Endothelial cell of umbilical vein (primary cell): Measurements from ENCODE around the gene PCDH9. TPM values are rescaled to one million over a fixed set of nuclear protein-coding genes. Genes with fewer than 3 reads are reported as not detected.

Experiments used
- BruUV-seq: library from RNA; stranded (reverse); fragments of 400-500 nt; replicated peaks from 2 replicates; lab custom pipeline; 2021; lab: Mats Ljungman, UMichigan
- CTCF ChIA-PET: fragments of 300-600, 350-600 bp; sonication (Branson Sonifier 250); formaldehyde crosslinking; loops from one replicate; lab custom pipeline; 2021; ENCODE audit warnings: antibody characterized with exemption, inconsistent platforms; lab: Charles Lee
- POLR2A ChIA-PET: fragments of 300-600, 350-600 bp; sonication (Branson Sonifier 250); formaldehyde crosslinking; loops from one replicate; lab custom pipeline; 2021; ENCODE audit warnings: antibody characterized with exemption, inconsistent platforms; lab: Charles Lee
- DNase-seq: peaks from one replicate; pipeline ENCODE4 v3.0.0-alpha.2; 2011; ENCODE audit warnings: low read depth, low spot score
- FAIRE-seq: peaks from 2 replicates; lab custom pipeline; 2011; peaks lifted over from hg19 to GRCh38; lab: Jason Lieb, UNC
- H2AFZ ChIP-seq: 2 replicates; pipeline ENCODE4 v1.6.0; 2012; ENCODE audit warnings: low read depth, low read length, control low read depth, inconsistent platforms
- H3K27ac ChIP-seq: 2 replicates; pipeline ENCODE4 v1.5.1; 2011; ENCODE audit warnings: low read depth, mild to moderate bottlenecking, control low read depth, low read length, moderate library complexity; ENCODE audit not compliant: insufficient read depth
- H3K27me3 ChIP-seq, 2 experiments: 2 replicates each; pipeline versions ENCODE4 v1.6.0 to v1.6.1; 2011; ENCODE audit warnings: low read length in 2 of 2, mixed read lengths in 1 of 2; ENCODE audit not compliant: control insufficient read depth in 2 of 2, insufficient read depth in 2 of 2
- H3K36me3 ChIP-seq, 2 experiments: 2 replicates in 1 of 2; 3 replicates in 1 of 2; pipeline ENCODE4 v1.5.1; 2011; ENCODE audit warnings: low read length in 2 of 2, mild to moderate bottlenecking in 1 of 2, moderate library complexity in 1 of 2; ENCODE audit not compliant: control insufficient read depth in 2 of 2, insufficient read depth in 2 of 2; ENCODE audit errors: extremely low read depth in 1 of 2
- H3K4me1 ChIP-seq: 3 replicates; pipeline ENCODE4 v1.5.1; 2011; ENCODE audit warnings: mild to moderate bottlenecking, low read length; ENCODE audit not compliant: control insufficient read depth, insufficient read depth; ENCODE audit errors: extremely low read depth
- H3K4me2 ChIP-seq: 2 replicates; pipeline ENCODE4 v1.6.1; 2011; ENCODE audit warnings: low read length, control low read depth, mixed read lengths; ENCODE audit not compliant: insufficient read depth
- H3K4me3 ChIP-seq, 3 experiments: fragments of 200-600 bp in 1 of 3; sonication (generic), shearing (Covaris generic) in 1 of 3; replicated peaks in 1 of 3; 2 replicates each; pipeline ENCODE4 v1.5.1; 2011 to 2016; ENCODE audit warnings: control low read depth in 3 of 3, low read length in 3 of 3, mild to moderate bottlenecking in 2 of 3, inconsistent platforms in 1 of 3, low read depth in 1 of 3, moderate library complexity in 1 of 3; ENCODE audit not compliant: insufficient read depth in 1 of 3
- H3K79me2 ChIP-seq: 2 replicates; pipeline ENCODE4 v1.6.0; 2012; ENCODE audit warnings: low read length, inconsistent platforms; ENCODE audit not compliant: control insufficient read depth, insufficient read depth
- H3K9ac ChIP-seq: replicated peaks from 2 replicates; pipeline ENCODE3; 2011; ENCODE audit warnings: low read length, control low read depth; ENCODE audit not compliant: insufficient read depth; ENCODE audit errors: extremely low read depth
- H3K9me1 ChIP-seq: replicated peaks from 3 replicates; pipeline ENCODE4 v1.6.0; 2011; ENCODE audit warnings: mild to moderate bottlenecking, low read length; ENCODE audit not compliant: control insufficient read depth, insufficient read depth; ENCODE audit errors: extremely low read depth
- H3K9me3 ChIP-seq: replicated peaks from 2 replicates; pipeline ENCODE4 v1.5.1; 2012; ENCODE audit warnings: low read length, inconsistent platforms; ENCODE audit not compliant: control insufficient read depth, insufficient read depth
- H4K20me1 ChIP-seq: replicated peaks from 2 replicates; pipeline ENCODE3; 2011; ENCODE audit warnings: mild to moderate bottlenecking, low read length; ENCODE audit not compliant: control insufficient read depth, insufficient read depth; ENCODE audit errors: extremely low read depth
- CTCF ChIP-seq, 2 donors: IDR thresholded peaks; 1 replicate in 1 of 2; 2 replicates in 1 of 2; pipeline ENCODE4 v1.5.1; 2011; ENCODE audit warnings: low read length in 2 of 2, mild to moderate bottlenecking in 2 of 2, moderate library complexity in 2 of 2, control low read depth in 1 of 2, inconsistent platforms in 1 of 2, low read depth in 1 of 2; ENCODE audit not compliant: insufficient read depth in 1 of 2; ENCODE audit errors: extremely low read depth in 1 of 2
- EZH2 ChIP-seq: IDR thresholded peaks from 2 replicates; pipeline ENCODE4 v1.6.1; 2012; ENCODE audit warnings: borderline replicate concordance, low read depth, mild to moderate bottlenecking, moderate library complexity, low read length, inconsistent platforms; ENCODE audit not compliant: severe bottlenecking
- FOS ChIP-seq: IDR thresholded peaks from 2 replicates; pipeline ENCODE4 v1.6.1; 2011; ENCODE audit warnings: mild to moderate bottlenecking, low read length, moderate library complexity, borderline replicate concordance; ENCODE audit not compliant: insufficient read depth
- GATA2 ChIP-seq: IDR thresholded peaks from 2 replicates; pipeline ENCODE4 v1.7.0; 2011; ENCODE audit warnings: low read depth, mild to moderate bottlenecking, moderate library complexity, mixed read lengths, low read length; ENCODE audit not compliant: insufficient read length, insufficient read depth
- JUN ChIP-seq: IDR thresholded peaks from 2 replicates; pipeline ENCODE4 v1.6.1; 2011; ENCODE audit warnings: borderline replicate concordance, low read depth; ENCODE audit not compliant: insufficient read length, insufficient read depth
- MAX ChIP-seq: IDR thresholded peaks from 2 replicates; pipeline ENCODE4 v1.6.1; 2011; ENCODE audit not compliant: insufficient read depth, insufficient read length
- MYC ChIP-seq: IDR thresholded peaks from one replicate; pipeline ENCODE4 v1.6.1; 2011; ENCODE audit warnings: mild to moderate bottlenecking, low read depth, low read length
- POLR2A ChIP-seq: IDR thresholded peaks from 2 replicates; pipeline ENCODE4 v1.6.1; 2012; ENCODE audit warnings: low read depth, mild to moderate bottlenecking, control low read depth, low read length
- POLR2AphosphoS5 ChIP-seq: IDR thresholded peaks from 2 replicates; pipeline ENCODE4 v1.6.1; 2012; ENCODE audit warnings: low read depth, mild to moderate bottlenecking, control low read depth, low read length, moderate library complexity; ENCODE audit not compliant: insufficient read depth
- dilution Hi-C: fragments of 300-500 bp; cut with MboI; formaldehyde crosslinking; loops from one replicate; pipeline ENCODE4 v1.15.0; 2019; ENCODE audit warnings: low sequenced_read_pairs; ENCODE audit not compliant: extremely low pct_ligation_motif_present
- intact Hi-C: fragments of 100-400 bp; cut with micrococcal nuclease; formaldehyde crosslinking; loops from one replicate; pipeline ENCODE4 v1.10.0; 2022
- polyA plus RNA-seq, 4 experiments: library from polyadenylated mRNA; depleted of rRNA in 3 of 4; stranded (reverse) in 3 of 4; unstranded in 1 of 4; fragments of >200 nt; gene quantifications; 2 replicates each; pipeline versions ENCODE4 v1.2.1 to v1.2.3, GENCODE V29; 2011 to 2012; ENCODE audit warnings: missing spikeins in 1 of 4
- total RNA-seq: library from RNA; stranded (reverse); gene quantifications from 2 replicates; pipeline ENCODE4 v1.2.3, GENCODE V29; 2021

Gene PCDH9
- total and polyA plus RNA-seq, 2 donors (not counting 3 experiments of a cell fraction or from before 2014, with no cell fraction given): 1.1 to 5.2 TPM

- Histone ChIP-seq H2AFZ (no peak overlapping the region), H3K79me2 (no peaks in the 10 kb centered on the region), H3K4me2 (no peak overlapping the region), H3K27me3 (no peaks in the 10 kb centered on the region), H3K4me1 (no peaks in the 10 kb centered on the region), H3K27ac (no peak overlapping the region), H4K20me1 (no peaks in the 10 kb centered on the region), H3K36me3 (no peaks in the 10 kb centered on the region), H3K4me3 (no peak overlapping the region), H3K9me1 (no peaks in the 10 kb centered on the region), H3K9ac (no peak overlapping the region), H3K9me3 (no peaks in the 10 kb centered on the region)
- CTCF ChIA-PET: interaction anchor here (2.0 to 4.2 kb wide), 2 partner anchors 12 to 26 kb away, joined by 9 to 12 read pairs; no protein-coding TSS in a partner anchor
- no TSS peak for BruUV-seq
- POLR2A ChIA-PET: no interaction called here
- no peak for DNase-seq
- dilution Hi-C loops: no loop called here
- TF ChIP-seq JUN (no peak), MAX (no peak), MYC (no peak), GATA2 (no peak)
- FAIRE-seq: peak; percentile 21
- intact Hi-C loops: no loop called here
Measured at GRCh38 chr13:66644855-66645460, 585.2 kb downstream of the PCDH9 start.

- no peak overlapping the region for H3K4me2 ChIP-seq
- peaks cover 8% of the 10 kb centered on the region for H3K4me1 ChIP-seq
- H3K27ac ChIP-seq: no peak overlapping the region
- DNase-seq (no peak), FAIRE-seq (no peak)
- H4K20me1 ChIP-seq: no peaks in the 10 kb centered on the region
- no peaks in the 10 kb centered on the region for H3K9me1 ChIP-seq
- no peak overlapping the region for H3K4me3 ChIP-seq
- H3K79me2 ChIP-seq: no peaks in the 10 kb centered on the region
- ChIA-PET CTCF (no interaction called here), POLR2A (no interaction called here)
- dilution Hi-C loops (no loop called here), intact Hi-C loops (no loop called here)
- no peaks in the 10 kb centered on the region for H3K36me3 ChIP-seq
- TF ChIP-seq MAX (no peak), POLR2AphosphoS5 (no peak), POLR2A (no peak), JUN (no peak), FOS (no peak), EZH2 (no peak), GATA2 (no peak), CTCF (IDR thresholded peaks at IDR 0.05; ENCODE audit: extremely low read depth in 1 of 2, insufficient read depth in 1 of 2, low read depth in 1 of 2, low read length in 2 of 2) (no peak), MYC (no peak)
- no TSS peak for BruUV-seq
- H3K27me3 ChIP-seq: no peaks in the 10 kb centered on the region
- H2AFZ ChIP-seq: no peak overlapping the region
- no peak overlapping the region for H3K9ac ChIP-seq
- H3K9me3 ChIP-seq: no peaks in the 10 kb centered on the region
Measured at GRCh38 chr13:66640231-66640630, 589.9 kb downstream of the PCDH9 start.
